GM19397 (cell line): Measurements from ENCODE around the gene KMT2D.
"Not testable (repeated sequence)": the region's sequence is repeated elsewhere in the genome, so short reads cannot be mapped to it uniquely, and the experiment has no call there.

Experiments used
- ATAC-seq: cut with Tn5 transposase; IDR thresholded peaks from one replicate; pipeline ENCODE4 v1.9.1; 2021; ENCODE audit warnings: mild to moderate bottlenecking, moderate library complexity; ENCODE audit not compliant: unreplicated experiment

KMT2D gene

DNA sequence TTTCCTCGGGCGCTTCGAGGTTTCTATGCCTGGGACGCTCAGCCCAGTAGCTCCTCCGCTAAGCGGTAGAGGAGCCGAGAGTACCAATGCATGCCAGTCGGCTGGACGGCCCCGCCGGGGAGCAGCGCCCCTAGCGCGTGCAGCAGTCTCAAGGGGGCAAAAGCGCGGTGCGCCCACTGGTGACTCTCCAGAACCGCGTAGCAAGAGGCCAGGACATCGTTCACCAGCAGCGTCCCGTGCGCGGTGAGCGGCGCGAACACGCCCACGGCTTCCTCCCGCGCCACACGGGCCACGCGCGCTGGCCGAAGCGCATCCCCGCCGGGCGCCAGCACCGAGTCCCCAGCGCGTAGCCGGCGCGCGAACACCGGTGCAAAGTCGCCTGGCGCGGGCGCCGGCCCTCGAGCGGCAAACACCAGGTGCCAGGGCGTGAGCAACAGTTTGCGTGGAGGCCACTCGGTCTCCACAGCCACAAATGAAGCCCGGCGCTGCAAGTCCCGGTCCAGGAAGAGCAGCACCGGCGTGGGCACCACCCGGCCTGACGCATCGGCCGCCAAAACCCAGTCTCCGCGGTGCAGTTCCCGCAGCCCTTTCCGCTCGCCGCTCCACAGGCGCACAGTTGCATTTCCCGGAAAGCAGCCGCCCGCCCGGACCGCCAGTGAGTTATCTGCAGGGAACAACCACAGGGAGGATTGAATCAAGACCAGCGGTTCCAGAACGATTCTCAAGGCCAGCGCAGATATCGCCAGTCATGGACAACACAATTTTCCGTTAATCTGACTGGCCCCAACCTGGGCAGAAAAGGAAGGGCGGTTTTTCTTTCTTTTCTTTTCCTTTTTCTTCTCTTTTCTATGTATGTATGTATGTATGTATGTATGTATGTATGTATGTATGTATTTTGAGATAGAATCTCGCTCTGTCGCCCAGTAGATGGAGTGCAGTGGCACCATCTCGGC lies 29.5 kb upstream of the KMT2D start:
- ATAC-seq = no peak

DNA sequence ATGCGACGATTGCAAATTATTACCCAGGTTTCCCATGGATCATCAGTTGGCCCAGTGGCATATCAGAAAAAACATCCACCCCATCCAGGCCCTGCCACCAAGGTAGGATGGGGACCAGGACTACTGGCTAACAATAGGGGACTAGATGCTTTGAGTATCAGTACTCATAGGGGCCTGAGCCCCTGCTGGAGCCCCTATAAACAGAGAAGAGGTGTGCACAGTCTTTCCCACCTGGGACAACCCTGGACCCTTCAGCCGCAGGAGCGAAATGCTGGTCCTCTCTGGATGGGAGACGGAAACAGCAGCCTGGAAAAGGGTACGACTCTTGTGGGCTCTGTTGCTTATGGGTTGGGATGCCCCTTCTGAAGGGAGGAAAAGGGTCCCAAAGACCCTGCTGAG lies 28.3 kb upstream of the KMT2D start:
- ATAC-seq = no peak

- ATAC-seq = peak; percentile 67
Measured at GRCh38 chr12:49088150-49088931, 27.7 kb upstream of the KMT2D start.

DNA sequence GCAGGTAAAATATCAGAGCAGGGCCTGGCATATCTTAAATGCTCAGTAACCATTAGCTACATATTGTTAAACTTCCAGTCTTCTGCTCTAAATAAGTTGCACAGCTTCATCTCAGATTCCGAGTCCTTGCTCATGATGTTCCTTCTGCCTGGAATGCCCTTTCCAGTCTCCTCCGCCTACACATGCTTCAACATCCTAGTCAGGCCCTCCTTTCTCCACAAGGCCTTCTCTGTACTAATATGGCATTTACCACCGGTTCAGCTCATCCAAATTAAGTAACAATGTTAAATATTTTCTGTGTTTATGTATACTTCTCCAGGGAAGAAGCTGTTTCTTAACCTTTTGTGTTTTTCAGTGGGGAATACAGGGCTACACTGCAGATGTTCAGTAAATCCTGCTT lies 25.5 kb upstream of the KMT2D start:
- no peak for ATAC-seq

DNA sequence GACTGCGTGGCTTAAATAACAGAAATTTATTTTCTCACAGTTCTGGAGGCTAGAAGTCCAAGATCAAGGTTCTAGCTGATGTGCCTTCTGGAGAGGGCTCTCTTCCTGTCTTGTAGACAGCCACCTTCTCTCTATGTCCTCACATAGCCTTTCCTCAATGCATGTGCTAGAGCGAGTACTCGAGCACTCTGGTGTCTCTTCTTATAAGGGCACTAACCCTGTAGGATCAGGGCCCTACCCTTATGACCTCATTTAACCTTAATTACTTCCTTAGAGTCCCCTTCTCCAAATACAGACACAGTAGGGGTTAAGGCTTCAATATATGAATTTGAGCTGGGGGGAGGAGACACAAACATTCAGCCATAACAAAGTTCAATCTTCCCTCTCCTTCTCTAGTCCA lies 23.8 kb upstream of the KMT2D start:
- no peak for ATAC-seq

GRCh38 chr12:49079793-49080192 lies 19.2 kb upstream of the KMT2D start:
- no peak for ATAC-seq

DNA sequence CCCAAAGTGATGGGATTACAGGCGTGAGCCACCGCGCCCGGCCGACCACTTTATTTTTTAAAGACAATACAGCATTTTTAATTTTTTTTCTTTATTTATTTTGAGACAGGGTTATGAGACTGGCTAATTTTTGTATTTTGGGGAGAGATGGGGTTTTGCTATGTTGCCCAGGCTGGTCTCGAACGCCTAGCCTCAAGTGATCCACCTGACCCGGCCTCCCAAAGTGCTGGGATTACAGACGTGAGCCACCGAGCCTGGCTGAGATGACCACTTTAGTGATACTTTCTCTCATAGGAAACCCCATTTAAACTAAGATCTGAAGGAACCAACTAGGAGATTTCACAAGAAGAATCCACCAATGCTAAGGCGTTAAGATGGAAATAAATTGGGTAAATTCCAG lies 10.4 kb upstream of the KMT2D start:
- ATAC-seq = no peak

DNA sequence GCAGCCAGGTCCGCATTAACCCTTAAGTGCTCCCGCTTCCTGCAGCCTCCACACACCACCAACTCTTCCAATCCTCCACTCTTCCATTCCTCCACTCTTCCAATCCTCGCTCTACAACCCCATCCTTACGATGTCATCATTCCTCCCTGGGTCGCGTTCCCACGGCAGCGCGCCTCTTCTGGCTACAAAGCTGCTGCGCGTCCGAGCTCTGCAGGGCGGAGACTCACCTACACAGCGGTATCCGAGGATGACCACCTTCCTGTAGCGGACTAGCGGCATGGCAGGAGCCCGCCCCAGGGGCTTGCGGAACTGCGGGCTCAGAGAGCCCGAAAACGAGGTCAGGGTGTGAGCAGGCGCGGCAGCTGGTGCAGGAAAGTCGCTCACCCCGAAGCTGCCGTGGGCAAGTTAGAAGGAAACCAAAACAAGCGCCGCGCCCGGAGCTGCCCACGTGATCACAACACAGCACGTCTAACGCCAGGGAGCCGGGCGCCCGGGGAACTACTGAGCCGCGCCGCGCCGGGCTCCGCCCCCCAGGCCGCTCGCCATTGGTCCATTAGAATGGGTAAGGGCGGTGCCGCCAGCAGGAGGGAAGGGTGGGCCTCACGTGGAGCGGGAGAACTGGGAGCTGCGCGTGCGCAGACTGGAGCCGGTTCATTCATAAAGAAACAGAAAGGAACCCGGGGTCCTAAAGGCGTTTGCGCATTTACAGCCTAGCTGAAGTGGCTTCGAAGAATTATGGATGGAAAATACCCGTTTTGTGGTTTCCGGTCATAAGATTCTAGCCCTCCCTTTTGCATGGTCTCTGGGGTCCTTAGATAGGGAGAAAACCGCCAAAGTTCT lies 9.1 kb upstream of the KMT2D start, which contains the start of gene RHEBL1:
Gene RHEBL1, minus strand, starts transcription at position 473 of the 840 bp plus-strand sequence. Its CDS starts 194 bp downstream, at position 279.
- peak; percentile 99 for ATAC-seq

- ATAC-seq = no peak
Measured at GRCh38 chr12:49068879-49069506, 8.4 kb upstream of the KMT2D start.

DNA sequence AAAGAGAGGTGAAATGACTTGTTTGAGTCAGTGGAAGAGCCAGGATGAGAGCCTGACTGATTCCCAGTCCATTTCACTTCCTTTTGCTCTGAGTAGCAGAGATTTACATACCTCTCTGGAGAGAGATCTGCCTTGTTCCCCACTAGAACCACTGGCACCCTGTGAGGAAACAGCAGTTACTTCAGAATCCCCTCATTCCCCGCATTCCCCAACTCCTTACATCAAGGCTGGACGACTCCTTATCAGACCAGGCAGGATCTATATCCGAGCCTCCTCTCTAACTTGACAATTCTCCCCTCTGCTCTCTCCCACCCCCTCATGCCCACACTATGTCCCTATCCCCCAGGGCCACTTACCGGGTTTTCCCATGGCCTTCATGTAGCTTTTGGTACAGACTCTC lies 5.5 kb upstream of the KMT2D start:
- no peak for ATAC-seq

- ATAC-seq = no peak
Measured at GRCh38 chr12:49064767-49065152, 4.2 kb upstream of the KMT2D start.

- not testable (repeated sequence) for ATAC-seq
Measured at GRCh38 chr12:49061916-49062315, 1.3 kb upstream of the KMT2D start.

DNA sequence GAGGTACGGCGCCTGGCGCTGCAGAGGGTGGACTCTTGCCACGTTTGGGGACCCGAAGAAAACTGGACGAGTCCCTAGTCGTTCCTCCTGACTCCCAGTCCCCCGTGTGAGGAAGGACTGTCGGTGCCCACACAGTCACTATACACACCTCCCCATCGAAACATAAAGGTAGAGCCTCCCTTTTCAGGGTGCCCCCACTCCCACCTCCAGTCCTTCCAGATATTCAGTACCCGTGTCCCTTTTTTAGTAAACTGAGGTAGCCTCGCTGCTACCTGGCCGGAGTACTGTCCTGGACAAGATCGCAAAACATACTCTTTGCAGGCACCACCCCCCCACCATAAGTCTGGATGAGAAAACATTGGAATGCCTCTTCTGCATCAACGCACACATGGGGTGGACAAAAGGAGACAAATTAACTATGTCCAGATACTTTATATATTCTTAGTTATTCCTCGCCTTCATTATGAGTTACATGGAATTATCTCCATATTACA lies 610 bp upstream of the KMT2D start:
- peak; percentile 8 for ATAC-seq

GRCh38 chr12:49059299-49060171 lies 1.1 kb downstream of the KMT2D start:
- ATAC-seq = peak; percentile 14

- ATAC-seq = no peak
Measured at GRCh38 chr12:49059045-49059298, 1.6 kb downstream of the KMT2D start.

DNA sequence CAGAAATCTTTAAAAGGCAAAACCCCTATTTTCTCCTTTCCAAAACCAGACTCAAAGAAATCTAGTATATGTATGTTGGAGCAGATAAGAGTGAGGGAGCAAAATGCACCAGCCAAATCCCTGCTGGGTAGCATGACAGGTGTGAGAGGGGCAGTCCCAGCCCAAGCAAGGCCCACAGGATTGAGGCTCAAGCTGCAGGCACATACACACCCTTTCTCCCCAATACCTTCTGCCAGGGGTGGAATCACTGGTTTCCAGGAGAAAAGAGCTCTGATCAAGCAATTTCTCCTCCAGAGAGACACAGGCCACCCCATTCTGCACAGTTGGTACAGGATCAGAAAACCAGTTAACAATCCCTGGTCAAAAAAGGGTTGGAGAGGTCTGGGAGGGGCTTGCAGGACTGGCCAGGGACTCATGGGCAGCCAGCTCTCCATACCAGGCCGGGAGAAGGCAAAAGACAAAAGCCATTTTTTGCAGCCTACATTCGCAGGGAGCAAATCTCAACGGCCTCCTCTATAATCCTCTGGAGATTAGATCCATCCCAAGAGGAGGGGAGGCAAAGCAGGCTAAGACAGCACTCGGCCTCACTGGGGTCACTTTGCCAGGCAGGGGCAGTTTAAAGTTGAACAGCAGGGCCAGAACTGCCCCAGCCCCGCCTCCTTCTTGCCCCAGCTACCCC lies 2.1 kb downstream of the KMT2D start:
- ATAC-seq = no peak

- no peak for ATAC-seq
Measured at GRCh38 chr12:49057888-49058287, 2.7 kb downstream of the KMT2D start.

DNA sequence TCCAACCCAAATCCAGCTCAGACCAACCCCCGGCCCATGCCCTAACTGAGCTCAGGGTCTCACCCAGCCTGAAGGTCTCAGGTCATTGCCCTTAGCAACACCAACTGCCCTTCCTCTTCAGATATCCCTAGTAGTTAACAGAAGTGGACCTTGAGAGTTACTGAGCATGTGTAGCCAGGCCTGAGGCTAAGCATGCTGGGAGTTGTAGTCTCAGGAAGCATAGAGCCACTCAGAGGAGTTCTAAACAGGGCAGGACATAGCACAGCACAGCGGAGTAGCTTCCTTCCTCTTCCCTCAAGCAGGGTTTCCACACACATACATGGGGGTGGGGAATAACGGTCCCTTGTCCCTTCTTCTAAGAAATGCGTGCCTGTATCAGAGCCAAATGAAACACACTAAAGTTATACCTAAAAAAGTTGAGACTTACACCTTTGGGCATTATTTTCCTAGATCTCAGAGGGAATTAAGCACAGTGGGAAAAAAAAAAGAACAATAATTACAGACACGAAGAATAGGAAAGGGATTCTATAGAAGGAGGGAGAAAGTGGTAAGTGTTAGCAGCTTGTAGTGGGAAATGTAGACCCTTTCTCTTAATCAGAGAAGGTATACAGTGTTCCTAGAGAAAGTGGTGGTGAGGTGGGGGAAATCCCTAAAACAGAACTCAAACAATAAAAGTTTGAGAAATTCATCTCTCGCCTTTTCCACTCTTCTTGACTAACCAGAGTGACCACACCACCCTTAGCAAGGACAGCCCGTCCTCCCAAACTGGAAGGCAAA lies 4.4 kb downstream of the KMT2D start:
- peak; percentile 53 for ATAC-seq
